ENCODE results near the gene PCNX2. TPM values are rescaled to one million over a fixed set of nuclear protein-coding genes. Genes with fewer than 3 reads are reported as not detected.

PCNX2 gene
- total RNA-seq, 2 donors from 2014 or later = 8.4 to 23.2 TPM

DNA sequence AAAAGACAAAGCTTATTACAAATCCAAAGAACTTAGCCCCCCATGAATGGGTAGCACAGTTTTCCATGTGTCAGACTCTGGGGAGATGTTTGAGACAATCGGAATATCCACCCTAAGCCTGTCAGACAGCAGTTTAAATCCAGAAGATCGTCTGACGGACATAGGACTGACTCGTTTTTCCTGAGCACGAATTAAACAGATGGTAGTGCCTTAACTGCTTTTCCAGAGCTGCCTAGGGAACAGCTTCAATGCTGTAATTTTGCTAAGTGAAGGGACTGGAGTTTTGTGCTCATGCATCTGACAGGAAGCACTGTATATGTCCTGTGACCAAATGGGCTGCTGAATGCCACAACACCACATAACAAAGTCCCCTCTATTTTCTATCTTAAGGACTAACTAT, 48.6 kb downstream of the PCNX2 start:
- TF ChIP-seq, protein P1, sequence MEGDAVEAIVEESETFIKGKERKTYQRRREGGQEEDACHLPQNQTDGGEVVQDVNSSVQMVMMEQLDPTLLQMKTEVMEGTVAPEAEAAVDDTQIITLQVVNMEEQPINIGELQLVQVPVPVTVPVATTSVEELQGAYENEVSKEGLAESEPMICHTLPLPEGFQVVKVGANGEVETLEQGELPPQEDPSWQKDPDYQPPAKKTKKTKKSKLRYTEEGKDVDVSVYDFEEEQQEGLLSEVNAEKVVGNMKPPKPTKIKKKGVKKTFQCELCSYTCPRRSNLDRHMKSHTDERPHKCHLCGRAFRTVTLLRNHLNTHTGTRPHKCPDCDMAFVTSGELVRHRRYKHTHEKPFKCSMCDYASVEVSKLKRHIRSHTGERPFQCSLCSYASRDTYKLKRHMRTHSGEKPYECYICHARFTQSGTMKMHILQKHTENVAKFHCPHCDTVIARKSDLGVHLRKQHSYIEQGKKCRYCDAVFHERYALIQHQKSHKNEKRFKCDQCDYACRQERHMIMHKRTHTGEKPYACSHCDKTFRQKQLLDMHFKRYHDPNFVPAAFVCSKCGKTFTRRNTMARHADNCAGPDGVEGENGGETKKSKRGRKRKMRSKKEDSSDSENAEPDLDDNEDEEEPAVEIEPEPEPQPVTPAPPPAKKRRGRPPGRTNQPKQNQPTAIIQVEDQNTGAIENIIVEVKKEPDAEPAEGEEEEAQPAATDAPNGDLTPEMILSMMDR (IDR thresholded peaks at IDR 0.05) = no peak
- TF ChIP-seq POLR2A (IDR thresholded peaks at IDR 0.05) (no peak), POLR2AphosphoS5 (IDR thresholded peaks at IDR 0.05) (no peak)
- 90% methylated on average over 5 of the region's 5 CpGs for WGBS
- H3K27me3 ChIP-seq (replicated peaks; ENCODE audit: insufficient read depth) = no peaks in the 10 kb centered on the region
- no peak for DNase-seq (ENCODE audit: low spot score)
- intact Hi-C loops (cut with DNase I) = loop anchor here (10.0 kb wide), 1 partner anchor 1382 kb away; no protein-coding TSS in a partner anchor
- H3K36me3 ChIP-seq = no peaks in the 10 kb centered on the region
- no peaks in the 10 kb centered on the region for H3K9me3 ChIP-seq
- H3K27ac ChIP-seq = no peak overlapping the region
- H3K4me3 ChIP-seq = no peak overlapping the region
- H3K4me1 ChIP-seq (replicated peaks) = peaks cover 3% of the 10 kb centered on the region

DNA sequence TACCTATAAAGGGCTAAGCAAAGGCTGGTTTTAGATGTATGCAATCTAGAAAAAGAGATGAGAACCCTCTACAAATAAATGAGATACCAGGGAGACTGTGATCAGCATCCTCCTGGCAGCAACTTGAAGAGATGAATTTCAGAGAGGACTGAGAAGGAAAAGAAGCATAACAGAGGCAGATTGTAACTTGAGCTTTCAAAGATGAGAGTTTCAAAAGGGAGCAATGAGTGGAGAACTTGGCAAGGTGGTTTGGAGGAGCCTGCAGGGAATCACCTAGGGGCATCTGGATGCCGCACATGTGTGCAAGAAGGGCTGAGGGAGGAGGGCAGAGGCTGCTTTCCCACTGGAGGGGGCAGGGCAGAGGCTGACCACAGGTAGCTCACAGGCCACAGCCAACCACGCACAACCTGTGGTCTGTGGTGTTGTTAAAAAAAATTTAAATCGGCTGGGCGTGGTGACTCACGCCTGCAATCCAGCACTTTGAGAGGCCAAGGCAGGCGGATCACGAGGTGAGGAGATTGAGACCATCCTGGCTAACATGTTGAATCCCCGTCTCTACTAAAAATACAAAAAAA, 50.2 kb downstream of the PCNX2 start:
- DNase-seq (ENCODE audit: low spot score) = no peak
- Histone ChIP-seq H3K27ac (no peak overlapping the region), H3K36me3 (no peaks in the 10 kb centered on the region), H3K4me3 (no peak overlapping the region), H3K4me1 (replicated peaks) (peaks cover 3% of the 10 kb centered on the region), H3K27me3 (replicated peaks; ENCODE audit: insufficient read depth) (no peaks in the 10 kb centered on the region), H3K9me3 (no peaks in the 10 kb centered on the region)
- intact Hi-C loops (cut with DNase I) = loop anchor here (10.0 kb wide), 1 partner anchor 1380 kb away; no protein-coding TSS in a partner anchor
- 92% methylated on average over 8 of the region's 8 CpGs for WGBS
- TF ChIP-seq POLR2A (IDR thresholded peaks at IDR 0.05) (no peak), POLR2AphosphoS5 (IDR thresholded peaks at IDR 0.05) (no peak)
- TF ChIP-seq, protein P1 (IDR thresholded peaks at IDR 0.05) = no peak

DNA sequence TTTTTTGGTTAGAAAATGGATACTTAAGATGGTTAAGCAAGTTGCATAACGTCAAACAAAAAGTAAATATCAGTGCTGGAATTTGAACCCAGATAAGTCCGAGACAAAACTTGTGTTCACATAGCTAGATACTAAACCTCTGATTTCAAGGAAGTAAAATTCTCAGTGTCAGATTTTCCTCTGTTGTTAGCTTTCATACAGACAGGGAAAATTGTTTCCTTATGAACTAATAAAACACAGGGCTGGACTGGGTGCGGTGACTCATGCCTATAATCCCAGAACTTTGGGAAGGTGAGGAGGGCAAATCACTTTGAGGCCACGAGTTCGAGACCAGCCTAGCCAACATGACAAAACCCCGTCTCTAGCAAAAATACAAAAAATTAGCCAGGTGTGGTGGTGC, 51.3 kb downstream of the PCNX2 start:
- no peak for DNase-seq (ENCODE audit: low spot score)
- H3K27me3 ChIP-seq (replicated peaks; ENCODE audit: insufficient read depth) = no peaks in the 10 kb centered on the region
- H3K4me3 ChIP-seq = no peak overlapping the region
- H3K27ac ChIP-seq = no peak overlapping the region
- H3K4me1 ChIP-seq (replicated peaks) = peaks cover 3% of the 10 kb centered on the region
- intact Hi-C loops (cut with DNase I) = loop anchor here (5.0 to 10.0 kb wide), 3 partner anchors 607 to 1487 kb away; no protein-coding TSS in a partner anchor
- no peaks in the 10 kb centered on the region for H3K36me3 ChIP-seq
- TF ChIP-seq, protein P1 (IDR thresholded peaks at IDR 0.05) = no peak
- TF ChIP-seq POLR2A (IDR thresholded peaks at IDR 0.05) = no peak
- no peak for TF ChIP-seq POLR2AphosphoS5 (IDR thresholded peaks at IDR 0.05)
- H3K9me3 ChIP-seq = no peaks in the 10 kb centered on the region
- 73% methylated on average over 6 of the region's 6 CpGs for WGBS

DNA sequence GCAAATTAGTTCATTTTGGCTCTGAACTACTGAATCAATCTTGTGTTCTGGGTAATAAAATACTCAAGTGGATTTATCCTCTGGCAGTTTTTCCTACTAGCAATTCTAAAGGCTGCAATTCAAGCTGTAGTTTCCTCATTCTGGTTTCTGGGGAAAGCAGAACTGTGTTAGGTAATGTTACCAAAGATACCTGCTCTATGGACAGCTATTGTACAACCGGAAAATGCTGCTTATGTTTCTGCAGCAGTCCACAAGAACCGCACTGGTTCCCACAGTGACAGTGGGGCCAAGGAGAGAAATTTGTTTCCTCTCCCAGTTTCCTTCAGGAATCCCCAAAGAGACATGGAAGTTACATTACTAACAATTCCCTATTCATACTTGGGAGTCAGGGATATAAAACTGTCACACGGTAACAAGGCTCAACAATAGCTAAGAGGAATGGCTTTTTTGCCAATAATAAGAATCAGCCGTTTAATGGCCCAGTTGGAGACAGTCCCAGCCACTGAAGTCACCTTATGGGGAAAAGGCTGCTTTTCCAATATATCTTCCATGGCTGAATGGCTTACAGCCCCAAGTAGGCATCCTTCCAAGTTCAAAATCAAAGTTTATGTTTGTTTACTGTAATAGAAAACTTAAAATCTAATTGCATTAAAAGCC, 52.6 kb downstream of the PCNX2 start:
- H3K36me3 ChIP-seq = no peaks in the 10 kb centered on the region
- no peaks in the 10 kb centered on the region for H3K27me3 ChIP-seq (replicated peaks; ENCODE audit: insufficient read depth)
- no peaks in the 10 kb centered on the region for H3K9me3 ChIP-seq
- DNase-seq (ENCODE audit: low spot score) = no peak
- H3K4me3 ChIP-seq = no peak overlapping the region
- TF ChIP-seq POLR2A (IDR thresholded peaks at IDR 0.05) = no peak
- TF ChIP-seq POLR2AphosphoS5 (IDR thresholded peaks at IDR 0.05) = no peak
- TF ChIP-seq, protein P1 (IDR thresholded peaks at IDR 0.05) = no peak
- intact Hi-C loops (cut with DNase I) = loop anchor here (5.0 to 10.0 kb wide), 3 partner anchors 606 to 1486 kb away; no protein-coding TSS in a partner anchor
- 5% methylated on average over 4 of the region's 4 CpGs for WGBS
- peaks cover 3% of the 10 kb centered on the region for H3K4me1 ChIP-seq (replicated peaks)
- H3K27ac ChIP-seq = no peak overlapping the region

Measured in prostate gland (tissue), 2 donors.